ENCODE results near the gene MN1. TPM values are rescaled to one million over a fixed set of nuclear protein-coding genes. Genes with fewer than 3 reads are reported as not detected.

MN1 gene
- polyA plus RNA-seq, 4 donors: 0.81 to 2.6 (median 2.1) TPM; not detected in 1

DNA sequence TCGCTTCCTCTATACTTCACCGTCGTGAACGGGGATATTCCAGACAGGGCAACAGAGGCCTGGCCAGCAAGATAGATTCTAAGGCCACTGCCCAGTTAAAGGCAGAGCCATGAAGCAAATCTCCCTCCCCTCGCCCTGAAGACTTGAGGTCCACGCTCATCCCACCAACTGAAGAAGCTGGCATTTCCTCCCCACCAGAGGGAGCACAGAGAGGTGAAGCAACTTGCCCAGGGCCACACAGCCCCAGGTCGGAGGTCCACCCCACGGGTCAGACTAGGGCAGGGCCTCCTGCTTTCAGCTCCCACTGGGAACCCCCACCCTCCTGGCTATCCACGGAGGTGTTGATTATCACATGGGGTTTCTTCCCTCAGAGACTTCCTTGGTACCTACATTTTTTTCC is 27.4 kb downstream of the MN1 start:
- Histone ChIP-seq H3K27me3 (ENCODE audit: control insufficient read depth in 3 of 3, insufficient read depth in 3 of 3, low read length in 3 of 3) (no peaks in the 10 kb centered on the region), H3K4me1 (ENCODE audit: control insufficient read depth in 3 of 3, insufficient read depth in 2 of 3, low read depth in 1 of 3, low read length in 2 of 3) (peaks cover 0 to 11% (median 5%) of the 10 kb centered on the region in 3 donors), H3K36me3 (ENCODE audit: control insufficient read depth in 3 of 3, insufficient read depth in 2 of 3, low read depth in 1 of 3, low read length in 3 of 3) (peaks cover 0 to 22% (median 0%) of the 10 kb centered on the region in 3 donors), H3K4me3 (ENCODE audit: low read depth in 1 of 3, low read length in 3 of 3) (no peak overlapping the region), H3K9me3 (ENCODE audit: control insufficient read depth in 2 of 2, insufficient read depth in 1 of 2, low read depth in 1 of 2, low read length in 1 of 2) (no peaks in the 10 kb centered on the region), H3K27ac (ENCODE audit: low read depth in 1 of 3, low read length in 2 of 3) (no peak overlapping the region)
- DNase-seq (no peak), FAIRE-seq (no peak)
- WGBS, 3 donors: 69 to 79% (median 75%) methylated on average over 9 of the region's 9 CpGs

GRCh38 chr22:27772984-27773498 is 28.5 kb downstream of the MN1 start:
- no peaks in the 10 kb centered on the region for H3K9me3 ChIP-seq (ENCODE audit: control insufficient read depth in 2 of 2, insufficient read depth in 1 of 2, low read depth in 1 of 2, low read length in 1 of 2)
- no peak overlapping the region for H3K4me3 ChIP-seq (ENCODE audit: low read depth in 1 of 3, low read length in 3 of 3)
- FAIRE-seq (no peak), DNase-seq (no peak)
- H3K36me3 ChIP-seq (ENCODE audit: control insufficient read depth in 3 of 3, insufficient read depth in 2 of 3, low read depth in 1 of 3, low read length in 3 of 3): peaks cover 0 to 18% (median 0%) of the 10 kb centered on the region in 3 donors
- H3K27me3 ChIP-seq (ENCODE audit: control insufficient read depth in 3 of 3, insufficient read depth in 3 of 3, low read length in 3 of 3): no peaks in the 10 kb centered on the region
- WGBS, 3 donors: 82 to 88% (median 86%) methylated on average over 17 to 18 of the region's 18 CpGs
- H3K4me1 ChIP-seq (ENCODE audit: control insufficient read depth in 3 of 3, insufficient read depth in 2 of 3, low read depth in 1 of 3, low read length in 2 of 3): peaks cover 0 to 11% (median 5%) of the 10 kb centered on the region in 3 donors
- no peak overlapping the region for H3K27ac ChIP-seq (ENCODE audit: low read depth in 1 of 3, low read length in 2 of 3)

DNA sequence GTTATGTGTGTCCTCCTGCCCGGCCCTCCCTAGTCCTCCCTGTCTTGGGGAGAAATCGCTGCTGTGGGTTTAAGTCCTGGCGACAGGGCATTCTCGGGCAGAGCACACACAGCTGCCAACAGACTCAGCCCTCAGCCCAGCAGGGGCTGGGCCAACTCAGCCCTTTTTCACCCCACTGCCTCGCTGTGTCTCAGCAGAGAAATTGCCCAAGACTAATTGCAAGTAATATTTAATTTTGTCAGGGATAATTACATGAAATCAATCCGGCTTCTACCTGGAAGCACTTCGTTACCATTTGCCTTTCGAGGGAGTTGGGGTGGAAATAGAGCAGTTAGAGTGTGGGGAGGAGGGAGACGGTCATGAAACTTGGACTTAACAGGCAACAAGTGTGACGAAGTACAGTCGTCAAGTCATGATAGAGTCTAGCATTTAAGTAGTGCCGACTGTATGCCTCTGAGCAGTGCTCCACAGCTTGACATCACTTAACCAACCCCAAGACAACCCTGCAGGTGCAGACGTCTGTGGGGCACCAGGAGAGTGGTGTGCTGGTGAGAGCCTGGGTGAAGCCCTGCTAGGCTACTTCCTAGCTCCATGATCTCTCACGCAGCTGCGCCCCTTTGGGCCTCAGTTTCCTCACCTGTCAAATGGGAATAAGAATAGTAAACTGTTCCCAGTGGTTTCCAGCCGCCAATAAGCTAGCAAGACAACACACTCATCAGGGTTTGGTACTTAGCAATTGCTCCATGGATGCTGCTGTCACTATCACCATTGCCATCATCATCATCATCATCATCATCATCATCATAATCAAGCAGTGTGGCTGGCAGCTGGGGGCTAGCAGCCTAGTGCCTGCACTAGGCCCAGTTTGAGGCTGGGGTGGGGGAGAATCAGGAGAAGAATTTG is 29.2 kb downstream of the MN1 start:
- FAIRE-seq (no peak), DNase-seq (no peak)
- no peaks in the 10 kb centered on the region for H3K9me3 ChIP-seq (ENCODE audit: control insufficient read depth in 2 of 2, insufficient read depth in 1 of 2, low read depth in 1 of 2, low read length in 1 of 2)
- no peaks in the 10 kb centered on the region for H3K27me3 ChIP-seq (ENCODE audit: control insufficient read depth in 3 of 3, insufficient read depth in 3 of 3, low read length in 3 of 3)
- no peak overlapping the region for H3K4me3 ChIP-seq (ENCODE audit: low read depth in 1 of 3, low read length in 3 of 3)
- H3K36me3 ChIP-seq (ENCODE audit: control insufficient read depth in 3 of 3, insufficient read depth in 2 of 3, low read depth in 1 of 3, low read length in 3 of 3): peaks cover 0 to 18% (median 0%) of the 10 kb centered on the region in 3 donors
- WGBS, 3 donors: 70 to 82% (median 75%) methylated on average over 16 of the region's 16 CpGs
- peaks cover 0 to 11% (median 5%) of the 10 kb centered on the region in 3 donors for H3K4me1 ChIP-seq (ENCODE audit: control insufficient read depth in 3 of 3, insufficient read depth in 2 of 3, low read depth in 1 of 3, low read length in 2 of 3)
- H3K27ac ChIP-seq (ENCODE audit: low read depth in 1 of 3, low read length in 2 of 3): no peak overlapping the region

GRCh38 chr22:27771637-27772036 is 29.9 kb downstream of the MN1 start:
- FAIRE-seq (no peak), DNase-seq (no peak)
- Histone ChIP-seq H3K4me1 (ENCODE audit: control insufficient read depth in 3 of 3, insufficient read depth in 2 of 3, low read depth in 1 of 3, low read length in 2 of 3) (peaks cover 0 to 11% (median 3%) of the 10 kb centered on the region in 3 donors), H3K9me3 (ENCODE audit: control insufficient read depth in 2 of 2, insufficient read depth in 1 of 2, low read depth in 1 of 2, low read length in 1 of 2) (no peaks in the 10 kb centered on the region), H3K36me3 (ENCODE audit: control insufficient read depth in 3 of 3, insufficient read depth in 2 of 3, low read depth in 1 of 3, low read length in 3 of 3) (peaks cover 0 to 18% (median 0%) of the 10 kb centered on the region in 3 donors), H3K4me3 (ENCODE audit: low read depth in 1 of 3, low read length in 3 of 3) (no peak overlapping the region), H3K27ac (ENCODE audit: low read depth in 1 of 3, low read length in 2 of 3) (no peak overlapping the region), H3K27me3 (ENCODE audit: control insufficient read depth in 3 of 3, insufficient read depth in 3 of 3, low read length in 3 of 3) (no peaks in the 10 kb centered on the region)
- 78 to 91% (median 85%) methylated on average over 5 of the region's 5 CpGs for WGBS, 3 donors

GRCh38 chr22:27769012-27769411 is 32.5 kb downstream of the MN1 start:
- peaks cover 0 to 21% (median 0%) of the 10 kb centered on the region in 3 donors for H3K36me3 ChIP-seq (ENCODE audit: control insufficient read depth in 3 of 3, insufficient read depth in 2 of 3, low read depth in 1 of 3, low read length in 3 of 3)
- no peaks in the 10 kb centered on the region for H3K4me1 ChIP-seq (ENCODE audit: control insufficient read depth in 3 of 3, insufficient read depth in 2 of 3, low read depth in 1 of 3, low read length in 2 of 3)
- no peak overlapping the region for H3K4me3 ChIP-seq (ENCODE audit: low read depth in 1 of 3, low read length in 3 of 3)
- WGBS, 3 donors: 69 to 84% (median 79%) methylated on average over 3 of the region's 3 CpGs
- H3K9me3 ChIP-seq (ENCODE audit: control insufficient read depth in 2 of 2, insufficient read depth in 1 of 2, low read depth in 1 of 2, low read length in 1 of 2): peaks cover 0 to 2% of the 10 kb centered on the region in 2 donors
- DNase-seq (no peak), FAIRE-seq (no peak)
- H3K27ac ChIP-seq (ENCODE audit: low read depth in 1 of 3, low read length in 2 of 3): no peak overlapping the region
- no peaks in the 10 kb centered on the region for H3K27me3 ChIP-seq (ENCODE audit: control insufficient read depth in 3 of 3, insufficient read depth in 3 of 3, low read length in 3 of 3)

GRCh38 chr22:27768027-27768653 is 33.4 kb downstream of the MN1 start:
- FAIRE-seq: no peak
- peaks cover 0 to 2% of the 10 kb centered on the region in 2 donors for H3K9me3 ChIP-seq (ENCODE audit: control insufficient read depth in 2 of 2, insufficient read depth in 1 of 2, low read depth in 1 of 2, low read length in 1 of 2)

GRCh38 chr22:27766679-27767078 is 34.9 kb downstream of the MN1 start:
- peaks cover 0 to 2% of the 10 kb centered on the region in 2 donors for H3K9me3 ChIP-seq (ENCODE audit: control insufficient read depth in 2 of 2, insufficient read depth in 1 of 2, low read depth in 1 of 2, low read length in 1 of 2)
- peaks cover 0 to 22% (median 0%) of the 10 kb centered on the region in 3 donors for H3K36me3 ChIP-seq (ENCODE audit: control insufficient read depth in 3 of 3, insufficient read depth in 2 of 3, low read depth in 1 of 3, low read length in 3 of 3)
- H3K4me1 ChIP-seq (ENCODE audit: control insufficient read depth in 3 of 3, insufficient read depth in 2 of 3, low read depth in 1 of 3, low read length in 2 of 3): no peaks in the 10 kb centered on the region
- DNase-seq (no peak), FAIRE-seq (no peak)
- no peak overlapping the region for H3K4me3 ChIP-seq (ENCODE audit: low read depth in 1 of 3, low read length in 3 of 3)
- no peaks in the 10 kb centered on the region for H3K27me3 ChIP-seq (ENCODE audit: control insufficient read depth in 3 of 3, insufficient read depth in 3 of 3, low read length in 3 of 3)
- 89 to 97% (median 91%) methylated on average over 3 of the region's 3 CpGs for whole genome bisulfite sequencing, 3 donors
- no peak overlapping the region for H3K27ac ChIP-seq (ENCODE audit: low read depth in 1 of 3, low read length in 2 of 3)

More at GRCh38 chr22:27768027-27768653, 33.4 kb downstream of the MN1 start:
- DNase-seq: no peak
- no peak overlapping the region for H3K4me3 ChIP-seq (ENCODE audit: low read depth in 1 of 3, low read length in 3 of 3)
- 48 to 79% (median 74%) methylated on average over 2 of the region's 2 CpGs for WGBS, 3 donors
- no peak overlapping the region for H3K27ac ChIP-seq (ENCODE audit: low read depth in 1 of 3, low read length in 2 of 3)
- H3K4me1 ChIP-seq (ENCODE audit: control insufficient read depth in 3 of 3, insufficient read depth in 2 of 3, low read depth in 1 of 3, low read length in 2 of 3): no peaks in the 10 kb centered on the region
- no peaks in the 10 kb centered on the region for H3K27me3 ChIP-seq (ENCODE audit: control insufficient read depth in 3 of 3, insufficient read depth in 3 of 3, low read length in 3 of 3)
- peaks cover 0 to 25% (median 0%) of the 10 kb centered on the region in 3 donors for H3K36me3 ChIP-seq (ENCODE audit: control insufficient read depth in 3 of 3, insufficient read depth in 2 of 3, low read depth in 1 of 3, low read length in 3 of 3)

DNA sequence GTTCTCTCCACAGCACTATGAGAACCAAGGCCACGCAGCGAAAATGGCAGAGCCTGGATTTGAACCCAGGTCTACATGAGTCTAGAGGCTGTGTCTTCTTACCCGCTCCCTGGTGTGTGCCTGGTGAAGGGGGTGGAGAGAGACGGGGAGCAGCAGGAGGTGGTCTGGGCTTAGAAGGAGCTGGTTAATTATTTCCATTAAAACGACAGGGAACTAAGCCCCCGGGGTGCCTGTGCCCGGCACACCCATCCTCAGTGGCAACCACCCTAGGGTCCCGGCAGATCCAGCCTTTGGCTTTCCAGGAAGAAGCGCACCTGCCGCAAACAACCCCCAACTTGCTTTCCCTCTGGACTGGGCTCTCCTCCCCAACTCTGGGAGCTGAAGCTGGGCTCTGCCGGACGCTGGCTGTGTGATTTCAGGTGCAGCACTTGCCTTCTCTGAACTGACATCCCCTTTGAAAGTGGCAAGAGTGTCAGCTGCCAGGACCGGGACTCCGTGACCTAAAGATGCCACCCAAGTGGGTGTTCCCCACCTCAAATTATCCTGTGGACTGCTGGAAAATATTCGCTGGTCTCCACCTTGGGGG is 35.8 kb downstream of the MN1 start:
- Histone ChIP-seq H3K36me3 (ENCODE audit: control insufficient read depth in 3 of 3, insufficient read depth in 2 of 3, low read depth in 1 of 3, low read length in 3 of 3) (peaks cover 0 to 23% (median 0%) of the 10 kb centered on the region in 3 donors), H3K27me3 (ENCODE audit: control insufficient read depth in 3 of 3, insufficient read depth in 3 of 3, low read length in 3 of 3) (no peaks in the 10 kb centered on the region), H3K4me1 (ENCODE audit: control insufficient read depth in 3 of 3, insufficient read depth in 2 of 3, low read depth in 1 of 3, low read length in 2 of 3) (no peaks in the 10 kb centered on the region), H3K4me3 (ENCODE audit: low read depth in 1 of 3, low read length in 3 of 3) (no peak overlapping the region), H3K27ac (ENCODE audit: low read depth in 1 of 3, low read length in 2 of 3) (no peak overlapping the region), H3K9me3 (ENCODE audit: control insufficient read depth in 2 of 2, insufficient read depth in 1 of 2, low read depth in 1 of 2, low read length in 1 of 2) (peaks cover 0 to 2% of the 10 kb centered on the region in 2 donors)
- DNase-seq: no peak
- WGBS, 3 donors: 76 to 89% (median 80%) methylated on average over 15 of the region's 15 CpGs
- FAIRE-seq: no peak
